GM11168 (cell line): ENCODE data around the gene RASGRP1.

ENCODE experiments used
- in situ Hi-C: fragments of 300-500 bp; cut with MboI; formaldehyde crosslinking; loops from one replicate; pipeline ENCODE4 v1.12.0; 2022; ENCODE audit warnings: low sequenced_read_pairs; ENCODE audit not compliant: unreplicated experiment

The RASGRP1 gene

DNA sequence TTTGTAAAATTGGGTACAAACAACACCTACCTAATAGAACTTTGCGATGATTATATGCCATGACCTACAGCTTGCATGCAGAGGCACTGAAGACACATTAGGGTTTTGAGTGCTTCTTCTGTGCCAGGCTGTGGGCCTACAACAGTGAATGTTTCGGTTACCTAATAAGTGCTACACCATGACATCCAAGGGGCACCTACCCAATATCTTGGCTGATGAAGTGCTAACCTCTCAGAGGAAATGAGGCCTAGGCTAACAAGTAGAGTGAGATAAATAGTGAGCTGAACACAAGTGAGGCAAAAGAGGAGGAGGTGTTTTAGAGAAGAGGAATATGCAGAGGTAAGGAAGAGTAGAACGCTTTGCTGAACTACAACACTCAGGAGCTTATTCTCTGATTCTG lies 12.2 kb upstream of the RASGRP1 start:
- in situ Hi-C loops: no loop called here

GRCh38 chr15:38576261-38576660 lies 11.6 kb upstream of the RASGRP1 start:
- in situ Hi-C loops: no loop called here

DNA sequence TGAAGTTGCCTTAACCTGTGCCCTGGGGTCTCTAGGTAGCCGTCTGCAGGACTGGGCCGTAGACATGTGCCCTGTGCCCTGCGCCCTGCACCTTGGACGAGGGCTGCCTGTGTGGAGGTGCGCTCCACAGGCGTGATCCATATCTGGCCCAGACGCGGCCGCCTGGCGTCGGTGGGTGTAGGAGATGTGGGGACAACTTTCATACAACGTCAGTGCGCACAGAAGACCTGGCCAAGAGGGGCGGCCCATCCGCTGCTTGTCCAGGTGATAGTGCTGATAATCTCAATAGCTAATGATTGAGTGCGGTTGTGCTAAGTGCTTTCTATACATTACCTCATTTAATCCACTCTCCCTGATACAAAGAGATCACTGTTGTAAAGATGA lies 665 bp upstream of the RASGRP1 start:
- in situ Hi-C loops: no loop called here

DNA sequence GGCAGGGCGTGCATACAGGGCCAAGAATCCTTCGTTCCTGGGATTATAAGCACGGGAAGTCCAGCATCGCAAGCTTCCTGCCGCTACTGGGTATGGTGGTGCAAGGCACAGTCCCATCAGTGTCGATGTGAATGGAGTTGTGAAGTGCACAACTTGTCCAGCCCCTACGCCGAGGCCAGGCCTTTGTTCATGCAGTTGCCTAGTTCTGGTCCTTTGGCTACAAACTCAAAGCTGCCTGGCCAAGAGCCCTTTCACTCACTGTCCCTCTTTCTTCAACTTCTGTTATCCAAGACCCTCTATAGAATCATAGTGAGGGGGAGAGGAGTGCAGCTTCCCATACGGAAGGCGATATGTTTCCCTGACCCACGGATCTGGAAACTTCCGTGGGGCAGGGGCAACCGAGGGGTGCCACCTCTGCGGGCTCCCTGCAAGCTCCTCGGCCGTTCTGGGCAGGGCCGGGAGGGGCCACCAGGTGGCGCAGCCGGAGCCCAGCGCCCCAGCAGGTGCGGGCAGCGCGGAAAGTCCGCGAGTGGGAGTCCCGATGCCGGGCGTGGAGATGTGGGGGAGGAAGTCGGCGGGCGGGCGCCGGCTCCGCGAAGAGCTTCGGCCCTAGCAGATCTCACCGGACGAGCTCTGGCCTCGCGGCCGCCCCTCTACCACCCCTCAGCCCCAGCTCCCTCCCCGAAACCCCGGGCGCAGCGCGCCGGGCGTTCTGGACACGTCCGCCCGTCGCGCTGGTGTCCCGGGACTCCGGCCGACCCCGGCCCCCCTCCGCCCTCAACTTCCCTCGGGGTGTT lies 693 bp downstream of the RASGRP1 start:
- in situ Hi-C loops: loop anchor here (5.0 kb wide), 1 partner anchor 113 kb away; no protein-coding TSS in a partner anchor

GRCh38 chr15:38562278-38562677 lies 2.3 kb downstream of the RASGRP1 start:
- in situ Hi-C loops: loop anchor here (5.0 kb wide), 1 partner anchor 115 kb away; no protein-coding TSS in a partner anchor

- in situ Hi-C loops: loop anchor here (5.0 kb wide), 1 partner anchor 117 kb away; no protein-coding TSS in a partner anchor
These were observed 4.1 kb downstream of the RASGRP1 start for GRCh38 chr15:38560456-38560926.

- in situ Hi-C loops: loop anchor here (5.0 kb wide), 1 partner anchor 118 kb away; no protein-coding TSS in a partner anchor
These were observed 4.8 kb downstream of the RASGRP1 start for GRCh38 chr15:38559636-38560307.

- in situ Hi-C loops: no loop called here
These were observed 5.5 kb downstream of the RASGRP1 start for GRCh38 chr15:38559131-38559530.

DNA sequence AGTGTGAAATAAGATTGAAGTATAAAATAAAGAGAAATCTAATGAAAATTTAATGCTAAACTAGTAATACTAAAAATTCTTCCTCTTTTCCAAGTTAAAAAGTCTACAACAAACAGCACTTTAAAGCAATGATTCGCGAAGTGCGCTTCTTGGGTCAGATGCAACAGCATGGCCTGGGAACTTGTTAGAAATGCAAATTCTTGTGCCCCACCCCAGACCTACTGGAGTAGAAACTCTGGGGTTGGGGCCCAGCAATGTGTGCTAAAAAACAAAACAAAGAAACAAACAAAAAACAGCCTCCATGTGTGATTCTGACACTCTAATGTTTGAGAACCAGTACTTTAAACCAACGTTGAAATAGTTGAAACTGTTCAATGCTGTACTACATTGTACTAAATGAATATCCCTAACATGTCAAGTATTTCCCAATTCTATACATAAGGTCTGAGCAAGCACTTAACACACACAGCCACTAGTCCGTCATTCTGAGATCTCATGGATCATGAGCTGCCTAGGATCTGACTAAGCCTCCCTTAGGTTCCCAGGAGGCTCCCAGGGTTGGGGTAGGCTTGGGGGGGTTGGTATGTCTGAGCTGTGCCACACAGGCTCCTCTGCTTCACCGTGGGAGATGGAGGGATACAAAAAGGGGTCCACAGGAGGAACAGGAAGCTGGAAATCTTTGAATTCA lies 6.1 kb downstream of the RASGRP1 start:
- in situ Hi-C loops: no loop called here

DNA sequence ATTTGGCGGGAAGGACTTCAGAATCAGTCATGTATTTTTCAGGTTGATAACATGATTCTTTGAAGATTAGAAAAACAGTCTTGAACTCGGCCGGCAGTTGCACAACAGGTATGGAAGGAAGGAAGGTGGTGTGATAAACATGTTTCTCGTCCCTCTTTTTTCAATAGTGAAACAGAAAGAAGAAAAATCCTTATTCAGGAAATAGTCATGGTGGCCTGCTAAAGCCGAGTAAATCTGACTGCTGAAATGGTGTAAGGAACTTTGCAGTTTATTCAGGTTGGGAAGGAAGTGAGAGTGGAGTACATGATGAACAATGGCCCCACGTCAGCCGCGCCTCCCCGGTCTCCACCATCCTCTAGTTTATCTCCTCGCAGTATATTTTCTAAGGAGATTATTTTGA lies 6.7 kb downstream of the RASGRP1 start:
- in situ Hi-C loops: no loop called here

DNA sequence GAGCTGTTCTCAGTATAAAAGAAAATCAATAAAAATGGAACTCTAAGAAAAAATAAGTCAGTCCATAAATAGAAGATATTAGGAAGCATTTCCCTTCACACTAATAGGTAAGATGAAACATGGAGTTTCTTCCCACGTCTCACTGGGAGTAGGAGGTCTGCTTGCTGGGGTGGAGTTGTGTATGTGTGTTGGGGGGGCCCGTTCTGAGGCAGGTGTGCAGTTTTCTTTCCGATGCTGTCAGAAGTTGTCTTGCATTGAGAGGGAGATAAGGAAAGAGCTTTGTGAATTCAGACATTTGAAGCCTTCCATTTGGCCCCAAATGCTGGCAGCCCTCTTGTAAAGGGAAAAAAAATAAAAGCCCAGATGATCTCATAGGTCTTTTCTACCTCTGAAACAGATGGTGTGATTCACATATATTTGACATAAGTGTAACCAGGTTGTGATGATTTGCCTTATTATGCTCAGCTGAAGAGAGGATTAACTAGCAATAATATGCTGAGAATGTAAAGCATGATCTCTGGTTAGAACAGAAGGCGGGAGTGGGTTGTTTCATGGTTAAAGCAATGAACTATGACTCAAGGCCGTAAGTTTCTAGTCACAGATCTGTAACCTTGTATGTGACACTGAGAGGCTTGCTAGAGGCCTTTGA lies 8.8 kb downstream of the RASGRP1 start:
- in situ Hi-C loops: no loop called here

DNA sequence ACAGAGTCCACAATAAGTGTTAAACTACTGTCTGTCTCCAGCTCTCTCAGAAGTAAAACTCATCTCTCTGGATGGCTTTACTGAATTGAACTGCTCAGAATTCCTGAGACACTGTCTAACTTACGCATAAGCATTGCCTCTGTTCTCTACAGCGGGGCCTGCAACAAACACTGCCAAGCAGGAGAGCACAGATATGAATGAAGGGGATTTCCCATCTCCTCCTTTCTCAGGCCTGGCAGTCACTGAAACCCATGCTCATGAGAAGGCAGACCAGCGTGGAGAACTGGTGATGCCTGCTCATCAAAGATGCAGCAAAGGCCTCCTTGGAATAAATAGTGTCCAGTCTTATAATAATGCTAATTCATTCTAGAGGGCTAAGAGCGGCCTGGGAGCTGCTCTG lies 10.3 kb downstream of the RASGRP1 start:
- in situ Hi-C loops: no loop called here

DNA sequence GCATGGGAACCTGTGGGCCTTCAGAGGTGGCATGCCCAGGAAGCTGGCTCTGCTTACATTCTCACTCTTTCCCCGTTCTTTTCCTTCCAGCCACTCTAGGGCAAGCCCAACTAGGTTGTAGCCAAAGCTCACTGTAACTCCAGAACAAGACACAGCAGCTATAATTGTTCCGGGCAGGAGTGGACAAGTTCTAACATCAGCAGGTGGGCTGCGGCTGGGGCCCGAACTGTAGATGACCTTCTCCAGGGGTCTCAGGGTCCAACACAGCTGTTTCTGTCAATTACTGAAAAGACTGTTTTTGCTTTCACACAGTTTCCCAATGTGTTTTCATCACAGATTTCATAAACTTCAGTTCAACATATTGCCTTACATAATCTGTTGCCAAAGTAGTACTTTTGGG lies 11.5 kb downstream of the RASGRP1 start:
- in situ Hi-C loops: no loop called here

GRCh38 chr15:38551720-38552648 lies 12.6 kb downstream of the RASGRP1 start:
- in situ Hi-C loops: no loop called here

GRCh38 chr15:38549222-38549621 lies 15.4 kb downstream of the RASGRP1 start:
- in situ Hi-C loops: no loop called here

GRCh38 chr15:38547255-38547997 lies 17.2 kb downstream of the RASGRP1 start:
- in situ Hi-C loops: no loop called here

- in situ Hi-C loops: no loop called here
These were observed 19.4 kb downstream of the RASGRP1 start for GRCh38 chr15:38545179-38545578.

DNA sequence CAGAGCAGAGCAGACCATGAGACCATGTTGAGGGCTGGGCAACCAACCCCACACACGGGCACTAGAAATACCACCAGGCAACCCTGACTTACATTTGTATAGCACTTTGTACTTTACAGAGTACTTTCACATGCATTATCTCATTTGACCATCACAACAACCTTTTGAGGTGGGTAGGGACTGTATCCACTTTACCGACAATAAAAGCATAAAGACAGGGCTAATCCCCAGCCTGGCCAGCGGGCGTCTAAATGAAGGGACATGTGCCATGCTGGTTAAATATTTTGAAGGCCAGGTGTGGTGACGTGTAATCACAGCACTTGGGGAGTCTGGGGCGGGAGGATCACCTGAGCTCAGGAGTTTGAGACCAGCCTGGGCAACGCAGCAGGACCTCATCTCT lies 23.6 kb downstream of the RASGRP1 start:
- in situ Hi-C loops: no loop called here

- in situ Hi-C loops: no loop called here
These were observed 24.1 kb downstream of the RASGRP1 start for GRCh38 chr15:38540510-38540909.
